GM19324 (cell line): ENCODE data around the gene STK31.
"Not testable (repeated sequence)": the region's sequence is repeated elsewhere in the genome, so short reads cannot be mapped to it uniquely, and the experiment has no call there.

Experiments
- ATAC-seq: cut with Tn5 transposase; IDR thresholded peaks from one replicate; pipeline ENCODE4 v1.9.1; 2021; ENCODE audit warnings: mild to moderate bottlenecking, moderate library complexity; ENCODE audit not compliant: unreplicated experiment, low FRiP score

Gene STK31

GRCh38 chr7:23712368-23713284 is 2.6 kb downstream of the STK31 start:
- no peak for ATAC-seq

- no peak for ATAC-seq
These were observed 3.5 kb downstream of the STK31 start for GRCh38 chr7:23713285-23714149.

GRCh38 chr7:23714150-23714464 is 4.1 kb downstream of the STK31 start:
- ATAC-seq = no peak

GRCh38 chr7:23714579-23714978 is 4.6 kb downstream of the STK31 start:
- no peak for ATAC-seq

GRCh38 chr7:23715099-23715498 is 5.1 kb downstream of the STK31 start:
- no peak for ATAC-seq

GRCh38 chr7:23717788-23718187 is 7.8 kb downstream of the STK31 start:
- no peak for ATAC-seq

GRCh38 chr7:23721456-23721855 is 11.4 kb downstream of the STK31 start:
- no peak for ATAC-seq

GRCh38 chr7:23722587-23723216 is 12.7 kb downstream of the STK31 start:
- not testable (repeated sequence) for ATAC-seq

GRCh38 chr7:23724113-23724512 is 14.1 kb downstream of the STK31 start:
- not testable (repeated sequence) for ATAC-seq

GRCh38 chr7:23742051-23742450 is 32.0 kb downstream of the STK31 start:
- ATAC-seq = no peak

GRCh38 chr7:23743226-23743625 is 33.2 kb downstream of the STK31 start:
- no peak for ATAC-seq

GRCh38 chr7:23746629-23747028 is 36.6 kb downstream of the STK31 start:
- ATAC-seq = no peak

- ATAC-seq = no peak
These were observed 41.8 kb downstream of the STK31 start for GRCh38 chr7:23751852-23752251.

GRCh38 chr7:23758839-23759238 is 48.8 kb downstream of the STK31 start:
- not testable (repeated sequence) for ATAC-seq

GRCh38 chr7:23759671-23760391 is 49.8 kb downstream of the STK31 start:
- no peak for ATAC-seq

- no peak for ATAC-seq
These were observed 55.9 kb downstream of the STK31 start for GRCh38 chr7:23765943-23766342.

GRCh38 chr7:23767514-23767913 is 57.5 kb downstream of the STK31 start:
- ATAC-seq = no peak

- no peak for ATAC-seq
These were observed 58.0 kb downstream of the STK31 start for GRCh38 chr7:23768022-23768421.

GRCh38 chr7:23779185-23779800 is 69.3 kb downstream of the STK31 start:
- not testable (repeated sequence) for ATAC-seq

- ATAC-seq = no peak
These were observed 73.1 kb downstream of the STK31 start for GRCh38 chr7:23783115-23783514.
